Measurements from ENCODE around the gene EIF1B. TPM values are rescaled to one million over a fixed set of nuclear protein-coding genes. Genes with fewer than 3 reads are reported as not detected.
A peak's percentile ranks its signal among the peaks of the same experiment; 100 is the strongest.

EIF1B gene
- total RNA-seq, 1 donor from 2014 or later: 103 TPM

GRCh38 chr3:40325465-40325864 is 16.0 kb downstream of the EIF1B start:
- TF ChIP-seq CTCF (IDR thresholded peaks at IDR 0.05; ENCODE audit: unreplicated experiment): no peak
- no peak for DNase-seq (ENCODE audit: low spot score, unreplicated experiment)
- Mint-ChIP-seq H3K27me3 (no peaks in the 10 kb centered on the region), H3K4me3 (ENCODE audit: low read depth) (no peak overlapping the region), H3K36me3 (ENCODE audit: insufficient read depth) (no peaks in the 10 kb centered on the region), H3K27ac (no peak overlapping the region), H3K4me1 (ENCODE audit: low read depth) (peaks cover 18% of the 10 kb centered on the region), H3K9me3 (ENCODE audit: low read depth) (no peaks in the 10 kb centered on the region)

- Mint-ChIP-seq H3K36me3 (ENCODE audit: insufficient read depth) (no peaks in the 10 kb centered on the region), H3K4me1 (ENCODE audit: low read depth) (peaks cover 18% of the 10 kb centered on the region), H3K9me3 (ENCODE audit: low read depth) (no peaks in the 10 kb centered on the region), H3K27me3 (no peaks in the 10 kb centered on the region), H3K4me3 (ENCODE audit: low read depth) (no peak overlapping the region), H3K27ac (peak overlapping the region; percentile 93)
- TF ChIP-seq CTCF (IDR thresholded peaks at IDR 0.05; ENCODE audit: unreplicated experiment): no peak
- DNase-seq (ENCODE audit: low spot score, unreplicated experiment): no peak
These were observed 18.9 kb downstream of the EIF1B start for GRCh38 chr3:40328374-40328773.

- no peak overlapping the region for H3K4me3 Mint-ChIP-seq (ENCODE audit: low read depth)
- DNase-seq (ENCODE audit: low spot score, unreplicated experiment): no peak
- H3K27ac Mint-ChIP-seq: peak overlapping the region; percentile 93
- no peaks in the 10 kb centered on the region for H3K27me3 Mint-ChIP-seq
- no peaks in the 10 kb centered on the region for H3K36me3 Mint-ChIP-seq (ENCODE audit: insufficient read depth)
- H3K4me1 Mint-ChIP-seq (ENCODE audit: low read depth): peaks cover 18% of the 10 kb centered on the region
- no peaks in the 10 kb centered on the region for H3K9me3 Mint-ChIP-seq (ENCODE audit: low read depth)
- TF ChIP-seq CTCF (IDR thresholded peaks at IDR 0.05; ENCODE audit: unreplicated experiment): no peak
These were observed 19.6 kb downstream of the EIF1B start for GRCh38 chr3:40329071-40329470.

GRCh38 chr3:40332684-40333083 is 23.2 kb downstream of the EIF1B start:
- Mint-ChIP-seq H3K27me3 (no peaks in the 10 kb centered on the region), H3K36me3 (ENCODE audit: insufficient read depth) (no peaks in the 10 kb centered on the region), H3K27ac (no peak overlapping the region), H3K4me1 (ENCODE audit: low read depth) (peaks cover 26% of the 10 kb centered on the region), H3K4me3 (ENCODE audit: low read depth) (no peak overlapping the region), H3K9me3 (ENCODE audit: low read depth) (no peaks in the 10 kb centered on the region)
- no peak for TF ChIP-seq CTCF (IDR thresholded peaks at IDR 0.05; ENCODE audit: unreplicated experiment)
- DNase-seq (ENCODE audit: low spot score, unreplicated experiment): no peak

GRCh38 chr3:40333416-40333815 is 23.9 kb downstream of the EIF1B start:
- Mint-ChIP-seq H3K27ac (no peak overlapping the region), H3K36me3 (ENCODE audit: insufficient read depth) (no peaks in the 10 kb centered on the region), H3K4me3 (ENCODE audit: low read depth) (no peak overlapping the region), H3K4me1 (ENCODE audit: low read depth) (peaks cover 23% of the 10 kb centered on the region), H3K27me3 (no peaks in the 10 kb centered on the region), H3K9me3 (ENCODE audit: low read depth) (no peaks in the 10 kb centered on the region)
- no peak for TF ChIP-seq CTCF (IDR thresholded peaks at IDR 0.05; ENCODE audit: unreplicated experiment)
- no peak for DNase-seq (ENCODE audit: low spot score, unreplicated experiment)
